ENCODE measurements around the gene NCAM2. TPM values are rescaled to one million over a fixed set of nuclear protein-coding genes. Genes with fewer than 3 reads are reported as not detected.

Gene NCAM2
- total RNA-seq, 1 experiment from 2014 or later, result not detected

DNA sequence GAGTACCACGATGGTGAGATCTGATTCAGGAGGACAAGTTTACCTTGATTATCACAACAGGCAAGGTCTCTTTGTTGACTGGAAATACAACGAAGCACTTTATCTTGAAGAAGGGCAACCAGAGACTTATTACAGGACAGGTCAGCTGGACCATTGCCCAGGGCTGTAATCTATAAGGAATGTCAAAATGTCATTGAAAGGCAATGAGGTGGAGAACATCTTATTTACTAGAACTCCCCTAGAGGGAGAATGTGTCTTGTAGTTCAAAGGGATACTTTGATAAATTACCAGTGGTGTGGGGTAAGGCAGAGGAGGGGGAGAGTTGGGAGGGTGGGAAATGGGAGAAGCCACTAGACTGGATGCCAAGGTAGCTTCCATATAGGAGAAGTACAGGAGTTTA, 212.3 kb downstream of the NCAM2 start:
- Mint-ChIP-seq H3K27ac (ENCODE audit: low read depth, unreplicated experiment) (no peak overlapping the region), H3K27me3 (ENCODE audit: insufficient read depth, unreplicated experiment) (no peaks in the 10 kb centered on the region), H3K36me3 (ENCODE audit: insufficient read depth, unreplicated experiment) (no peaks in the 10 kb centered on the region), H3K4me1 (ENCODE audit: insufficient read depth, unreplicated experiment) (no peaks in the 10 kb centered on the region), H3K9me3 (ENCODE audit: unreplicated experiment) (peaks cover 5% of the 10 kb centered on the region), H3K4me3 (ENCODE audit: unreplicated experiment) (no peak overlapping the region)
- no TSS peak for BruUV-seq (replicated peaks)
- no peak for DNase-seq (ENCODE audit: unreplicated experiment)
- CTCF ChIA-PET, result no interaction called here
- POLR2A ChIA-PET, result no interaction called here
- intact Hi-C loops (cut with micrococcal nuclease), result no loop called here
- TF ChIP-seq, protein P1, sequence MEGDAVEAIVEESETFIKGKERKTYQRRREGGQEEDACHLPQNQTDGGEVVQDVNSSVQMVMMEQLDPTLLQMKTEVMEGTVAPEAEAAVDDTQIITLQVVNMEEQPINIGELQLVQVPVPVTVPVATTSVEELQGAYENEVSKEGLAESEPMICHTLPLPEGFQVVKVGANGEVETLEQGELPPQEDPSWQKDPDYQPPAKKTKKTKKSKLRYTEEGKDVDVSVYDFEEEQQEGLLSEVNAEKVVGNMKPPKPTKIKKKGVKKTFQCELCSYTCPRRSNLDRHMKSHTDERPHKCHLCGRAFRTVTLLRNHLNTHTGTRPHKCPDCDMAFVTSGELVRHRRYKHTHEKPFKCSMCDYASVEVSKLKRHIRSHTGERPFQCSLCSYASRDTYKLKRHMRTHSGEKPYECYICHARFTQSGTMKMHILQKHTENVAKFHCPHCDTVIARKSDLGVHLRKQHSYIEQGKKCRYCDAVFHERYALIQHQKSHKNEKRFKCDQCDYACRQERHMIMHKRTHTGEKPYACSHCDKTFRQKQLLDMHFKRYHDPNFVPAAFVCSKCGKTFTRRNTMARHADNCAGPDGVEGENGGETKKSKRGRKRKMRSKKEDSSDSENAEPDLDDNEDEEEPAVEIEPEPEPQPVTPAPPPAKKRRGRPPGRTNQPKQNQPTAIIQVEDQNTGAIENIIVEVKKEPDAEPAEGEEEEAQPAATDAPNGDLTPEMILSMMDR (IDR thresholded peaks at IDR 0.05; ENCODE audit: unreplicated experiment), result no peak

- Mint-ChIP-seq H3K27ac (ENCODE audit: low read depth, unreplicated experiment) (no peak overlapping the region), H3K9me3 (ENCODE audit: unreplicated experiment) (peaks cover 5% of the 10 kb centered on the region), H3K27me3 (ENCODE audit: insufficient read depth, unreplicated experiment) (no peaks in the 10 kb centered on the region), H3K4me3 (ENCODE audit: unreplicated experiment) (no peak overlapping the region), H3K4me1 (ENCODE audit: insufficient read depth, unreplicated experiment) (no peaks in the 10 kb centered on the region), H3K36me3 (ENCODE audit: insufficient read depth, unreplicated experiment) (no peaks in the 10 kb centered on the region)
- ChIA-PET CTCF (no interaction called here), POLR2A (no interaction called here)
- intact Hi-C loops (cut with micrococcal nuclease), result no loop called here
- TF ChIP-seq, protein P1 (IDR thresholded peaks at IDR 0.05; ENCODE audit: unreplicated experiment), result no peak
- BruUV-seq (replicated peaks), result no TSS peak
- DNase-seq (ENCODE audit: unreplicated experiment), result no peak
Measured at GRCh38 chr21:21213297-21213696, 215.1 kb downstream of the NCAM2 start.

DNA sequence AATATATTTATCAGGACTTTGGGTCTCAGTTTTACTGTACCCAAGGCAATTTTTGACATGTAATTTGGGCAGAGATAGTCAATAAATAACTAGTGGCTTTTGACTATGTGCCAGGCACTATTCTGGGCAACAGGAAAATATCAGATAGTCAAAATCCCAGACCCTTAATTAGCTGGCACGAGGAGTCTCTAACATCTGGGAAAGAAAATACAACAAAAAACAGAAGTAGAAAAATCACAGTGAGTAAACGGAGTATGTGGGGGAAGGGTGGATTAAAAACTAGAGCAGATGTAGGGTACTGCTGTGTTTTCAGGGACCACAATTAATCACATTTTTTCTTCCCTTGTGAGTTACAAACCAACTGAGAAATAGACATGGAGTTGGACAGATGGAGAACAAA, 217.8 kb downstream of the NCAM2 start:
- no peak for DNase-seq (ENCODE audit: unreplicated experiment)
- Mint-ChIP-seq H3K27ac (ENCODE audit: low read depth, unreplicated experiment) (no peak overlapping the region), H3K9me3 (ENCODE audit: unreplicated experiment) (peaks cover 5% of the 10 kb centered on the region), H3K27me3 (ENCODE audit: insufficient read depth, unreplicated experiment) (no peaks in the 10 kb centered on the region), H3K36me3 (ENCODE audit: insufficient read depth, unreplicated experiment) (no peaks in the 10 kb centered on the region), H3K4me1 (ENCODE audit: insufficient read depth, unreplicated experiment) (no peaks in the 10 kb centered on the region), H3K4me3 (ENCODE audit: unreplicated experiment) (no peak overlapping the region)
- intact Hi-C loops (cut with micrococcal nuclease), result no loop called here
- ChIA-PET POLR2A (interaction anchor here (0.7 kb wide), 1 partner anchor 511 kb away, joined by 3 read pairs; no protein-coding TSS in a partner anchor), CTCF (interaction anchor here (0.6 to 1.3 kb wide), 2 partner anchors 23 to 640 kb away, joined by 3 read pairs; no protein-coding TSS in a partner anchor)
- TF ChIP-seq, protein P1 (IDR thresholded peaks at IDR 0.05; ENCODE audit: unreplicated experiment), result no peak
- BruUV-seq (replicated peaks), result no TSS peak

- intact Hi-C loops (cut with micrococcal nuclease), result no loop called here
- ChIA-PET POLR2A (interaction anchor here (0.6 kb wide), 1 partner anchor 1674 kb away, joined by 5 read pairs; no protein-coding TSS in a partner anchor), CTCF (no interaction called here)
- H3K27me3 Mint-ChIP-seq (ENCODE audit: insufficient read depth, unreplicated experiment), result no peaks in the 10 kb centered on the region
- no TSS peak for BruUV-seq (replicated peaks)
- no peaks in the 10 kb centered on the region for H3K9me3 Mint-ChIP-seq (ENCODE audit: unreplicated experiment)
- H3K4me3 Mint-ChIP-seq (ENCODE audit: unreplicated experiment), result no peak overlapping the region
- H3K36me3 Mint-ChIP-seq (ENCODE audit: insufficient read depth, unreplicated experiment), result no peaks in the 10 kb centered on the region
- no peaks in the 10 kb centered on the region for H3K4me1 Mint-ChIP-seq (ENCODE audit: insufficient read depth, unreplicated experiment)
- DNase-seq (ENCODE audit: unreplicated experiment), result no peak
- no peak overlapping the region for H3K27ac Mint-ChIP-seq (ENCODE audit: low read depth, unreplicated experiment)
- TF ChIP-seq, protein P1 (IDR thresholded peaks at IDR 0.05; ENCODE audit: unreplicated experiment), result no peak
Measured at GRCh38 chr21:21226472-21226871, 228.3 kb downstream of the NCAM2 start.
